B cell (primary cell): ENCODE measurements around the gene LRRIQ3. TPM values are rescaled to one million over a fixed set of nuclear protein-coding genes. Genes with fewer than 3 reads are reported as not detected.

Source experiments
- ATAC-seq: fragments of 200-7000 bp; cut with Tn5 transposase; one replicate; pipeline ENCODE4 v1.10.0; 2021; ENCODE audit warnings: low read depth, mild to moderate bottlenecking, moderate number of reproducible peaks, moderate library complexity
- CTCF ChIA-PET: fragments of 350-600 bp; sonication (Branson Sonifier 250); formaldehyde crosslinking; loops from one replicate; lab custom pipeline; 2021; ENCODE audit warnings: antibody characterized with exemption, inconsistent platforms; lab: Charles Lee
- POLR2A ChIA-PET: fragments of 350-600 bp; sonication (Branson Sonifier 250); formaldehyde crosslinking; loops from one replicate; lab custom pipeline; 2021; ENCODE audit warnings: antibody characterized with exemption; lab: Charles Lee
- DNase-seq: peaks from one replicate; pipeline ENCODE4 v3.0.0; 2013
- H2AFZ ChIP-seq: 2 replicates; pipeline ENCODE4 v1.6.1; 2012; ENCODE audit warnings: mild to moderate bottlenecking, low read depth, low read length; ENCODE audit not compliant: insufficient read depth, poor library complexity, severe bottlenecking
- H3K27ac ChIP-seq, 2 donors: 1 replicate in 1 of 2; 2 replicates in 1 of 2; pipeline ENCODE4 v1.5.1; 2012 to 2013; ENCODE audit warnings: low read length in 2 of 2, mild to moderate bottlenecking in 2 of 2, moderate library complexity in 1 of 2
- H3K27me3 ChIP-seq, 4 experiments: fragments of 200-600 bp in 1 of 4; sonication (generic) in 1 of 4; replicated peaks in 1 of 4; 1 replicate in 2 of 4; 2 replicates in 2 of 4; pipeline versions ENCODE4 v1.6.1 to v1.7.0; 2013 to 2016; ENCODE audit warnings: low read length in 3 of 4, mild to moderate bottlenecking in 2 of 4, mixed read lengths in 1 of 4, moderate library complexity in 1 of 4; ENCODE audit not compliant: insufficient read depth in 4 of 4, control insufficient read depth in 3 of 4; ENCODE audit errors: control extremely low read depth in 1 of 4
- H3K36me3 ChIP-seq, 2 experiments: replicated peaks in 1 of 2; 1 replicate in 1 of 2; 2 replicates in 1 of 2; pipeline versions ENCODE4 v1.6.1 to v1.7.1; 2013; ENCODE audit warnings: low read length in 1 of 2; ENCODE audit not compliant: insufficient read depth in 2 of 2, control insufficient read depth in 1 of 2; ENCODE audit errors: control extremely low read depth in 1 of 2, extremely low read depth in 1 of 2
- H3K4me1 ChIP-seq, 2 donors: fragments of 200-600 bp in 1 of 2; sonication (generic) in 1 of 2; 1 replicate in 1 of 2; 2 replicates in 1 of 2; pipeline versions ENCODE4 v1.5.1 to v1.6.1; 2013 to 2017; ENCODE audit warnings: low read length in 2 of 2; ENCODE audit not compliant: control insufficient read depth in 2 of 2, insufficient read depth in 2 of 2
- H3K4me2 ChIP-seq: replicated peaks from 2 replicates; pipeline ENCODE3; 2012; ENCODE audit warnings: mild to moderate bottlenecking, low read depth, low read length; ENCODE audit not compliant: poor library complexity, severe bottlenecking
- H3K4me3 ChIP-seq, 5 experiments: fragments of 200-600 bp in 1 of 5; sonication (generic) in 1 of 5; 1 replicate in 3 of 5; 2 replicates in 2 of 5; pipeline versions ENCODE4 v1.5.1 to v1.7.0; 2011 to 2016; ENCODE audit warnings: low read length in 4 of 5, mild to moderate bottlenecking in 4 of 5, low read depth in 2 of 5, control low read depth in 1 of 5, moderate library complexity in 1 of 5; ENCODE audit not compliant: insufficient read depth in 1 of 5; ENCODE audit errors: control extremely low read depth in 1 of 5, extremely low read depth in 1 of 5
- H3K79me2 ChIP-seq: fragments of 200-600 bp; sonication (generic); one replicate; pipeline ENCODE4 v1.6.0; 2016; ENCODE audit warnings: low read length; ENCODE audit not compliant: control insufficient read depth, insufficient read depth
- H3K9ac ChIP-seq: fragments of 200-600 bp; sonication (generic); 2 replicates; pipeline ENCODE4 v1.6.1; 2017; ENCODE audit warnings: mild to moderate bottlenecking, low read length, moderate library complexity
- H3K9me3 ChIP-seq, 3 donors: one replicate each; pipeline versions ENCODE4 v1.6.1 to v1.7.1; 2013; ENCODE audit warnings: low read length in 2 of 3; ENCODE audit not compliant: control insufficient read depth in 2 of 3, insufficient read depth in 1 of 3; ENCODE audit errors: control extremely low read depth in 1 of 3
- H4K20me1 ChIP-seq: 2 replicates; pipeline ENCODE4 v1.6.0; 2012; ENCODE audit warnings: mild to moderate bottlenecking, low read length; ENCODE audit not compliant: insufficient read depth, control insufficient read depth, poor library complexity, severe bottlenecking
- H3K27ac Mint-ChIP-seq: one replicate; pipeline ENCODE4 v1.8.0; 2021; ENCODE audit warnings: mixed read lengths
- H3K27me3 Mint-ChIP-seq: one replicate; pipeline ENCODE4 v1.8.0; 2021; ENCODE audit warnings: mixed read lengths
- H3K4me1 Mint-ChIP-seq: one replicate; pipeline ENCODE4 v1.8.0; 2021; ENCODE audit warnings: mixed read lengths
- H3K4me3 Mint-ChIP-seq: one replicate; pipeline ENCODE4 v1.8.0; 2021; ENCODE audit warnings: mixed read lengths
- H3K9me3 Mint-ChIP-seq: one replicate; pipeline ENCODE4 v1.8.0; 2022; ENCODE audit warnings: mixed read lengths; ENCODE audit not compliant: insufficient read depth
- CTCF ChIP-seq: fragments of 200-600 bp; IDR thresholded peaks from one replicate; pipeline ENCODE4 v1.8.0; 2022; ENCODE audit warnings: antibody characterized with exemption, mild to moderate bottlenecking
- EZH2 ChIP-seq: IDR thresholded peaks from 2 replicates; pipeline ENCODE4 v1.6.1; 2012; ENCODE audit warnings: borderline replicate concordance, low read depth, mild to moderate bottlenecking, moderate library complexity, low read length; ENCODE audit not compliant: insufficient read depth, poor library complexity, severe bottlenecking
- WGBS: methylation state at CpG from one replicate; pipeline ENCODE4 v1.1.5; 2013; ENCODE audit warnings: missing lambda C conversion rate; ENCODE audit not compliant: insufficient coverage; 5-methylcytosine and 5-hydroxymethylcytosine counted together
- intact Hi-C: fragments of 100-400 bp; cut with micrococcal nuclease; formaldehyde crosslinking; loops from one replicate; pipeline ENCODE4 v1.10.0; 2022
- polyA plus RNA-seq: library from polyadenylated mRNA; depleted of rRNA; stranded (reverse); fragments of >200 nt; gene quantifications from 2 replicates; pipeline ENCODE4 v1.2.3, GENCODE V29; 2012
- total RNA-seq, 2 donors: library from RNA; stranded (reverse); fragments of 120-200 nt in 1 of 2; gene quantifications; 1 replicate in 1 of 2; 2 replicates in 1 of 2; pipeline versions ENCODE4 v1.2.3 to v1.2.4, GENCODE V29; 2013 to 2022

LRRIQ3 gene
- total and polyA plus RNA-seq, 2 donors (not counting 1 experiment from before 2014, with no cell fraction given), result 1.1 to 2.2 TPM

- CTCF ChIA-PET, result no interaction called here
- Histone ChIP-seq H3K79me2 (no peaks in the 10 kb centered on the region), H3K27me3 (no peaks in the 10 kb centered on the region), H4K20me1 (no peaks in the 10 kb centered on the region), H3K9me3 (peaks cover 0 to 13% (median 0%) of the 10 kb centered on the region in 3 donors), H3K27ac (no peak overlapping the region), H3K4me1 (no peaks in the 10 kb centered on the region), H3K4me3 (no peak overlapping the region), H3K4me2 (no peak overlapping the region), H3K9ac (no peak overlapping the region), H3K36me3 (no peaks in the 10 kb centered on the region), H2AFZ (no peak overlapping the region)
- no peak for DNase-seq
- Mint-ChIP-seq H3K4me3 (no peak overlapping the region), H3K9me3 (peaks cover 10% of the 10 kb centered on the region), H3K27me3 (no peaks in the 10 kb centered on the region), H3K27ac (no peak overlapping the region), H3K4me1 (no peaks in the 10 kb centered on the region)
- POLR2A ChIA-PET, result no interaction called here
- WGBS, result 86% methylated on average over 3 of the region's 3 CpGs
- TF ChIP-seq CTCF (no peak), EZH2 (no peak)
- intact Hi-C loops, result no loop called here
- no peak for ATAC-seq
Observed at GRCh38 chr1:74038042-74038441, 159.9 kb downstream of the LRRIQ3 start.

DNA sequence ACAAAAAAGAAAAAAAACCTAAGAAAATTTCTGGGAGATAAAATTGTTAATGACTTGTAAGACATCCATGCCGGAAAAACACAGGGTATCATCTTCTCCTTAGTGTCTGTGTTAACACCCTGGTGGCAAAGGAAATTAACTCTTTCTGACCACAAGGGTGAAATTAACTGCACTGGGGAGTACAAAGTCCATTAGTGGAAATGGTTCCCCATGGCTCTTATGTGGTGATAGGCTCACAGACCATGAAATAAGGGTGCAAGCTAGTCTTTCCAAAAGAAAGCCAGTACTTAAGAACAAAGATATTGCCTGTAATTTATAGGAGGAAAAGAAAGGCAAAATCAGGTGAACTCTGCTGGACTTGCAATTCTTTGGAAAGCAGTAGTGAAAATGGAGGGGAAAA is 185.4 kb downstream of the LRRIQ3 start:
- H3K27me3 Mint-ChIP-seq, result no peaks in the 10 kb centered on the region
- no peak overlapping the region for H2AFZ ChIP-seq
- H3K4me1 ChIP-seq, result no peaks in the 10 kb centered on the region
- no peaks in the 10 kb centered on the region for H4K20me1 ChIP-seq
- no peaks in the 10 kb centered on the region for H3K27me3 ChIP-seq
- TF ChIP-seq EZH2 (no peak), CTCF (no peak)
- H3K4me1 Mint-ChIP-seq, result no peaks in the 10 kb centered on the region
- H3K4me3 ChIP-seq, result no peak overlapping the region
- POLR2A ChIA-PET, result no interaction called here
- no peaks in the 10 kb centered on the region for H3K36me3 ChIP-seq
- no peak overlapping the region for H3K4me3 Mint-ChIP-seq
- no CpG with 5 or more reads among the region's 1 CpG for WGBS
- intact Hi-C loops, result no loop called here
- H3K79me2 ChIP-seq, result no peaks in the 10 kb centered on the region
- no peak overlapping the region for H3K27ac Mint-ChIP-seq
- no peak overlapping the region for H3K4me2 ChIP-seq
- ATAC-seq (no peak), DNase-seq (no peak)
- H3K9me3 Mint-ChIP-seq, result no peaks in the 10 kb centered on the region
- H3K9me3 ChIP-seq, result no peaks in the 10 kb centered on the region
- H3K27ac ChIP-seq, result no peak overlapping the region
- H3K9ac ChIP-seq, result no peak overlapping the region
- CTCF ChIA-PET, result no interaction called here
